ENCODE results near the gene PRKAR1A.
"Not testable (repeated sequence)": the region's sequence is repeated elsewhere in the genome, so short reads cannot be mapped to it uniquely, and the experiment has no call there.

Gene PRKAR1A

DNA sequence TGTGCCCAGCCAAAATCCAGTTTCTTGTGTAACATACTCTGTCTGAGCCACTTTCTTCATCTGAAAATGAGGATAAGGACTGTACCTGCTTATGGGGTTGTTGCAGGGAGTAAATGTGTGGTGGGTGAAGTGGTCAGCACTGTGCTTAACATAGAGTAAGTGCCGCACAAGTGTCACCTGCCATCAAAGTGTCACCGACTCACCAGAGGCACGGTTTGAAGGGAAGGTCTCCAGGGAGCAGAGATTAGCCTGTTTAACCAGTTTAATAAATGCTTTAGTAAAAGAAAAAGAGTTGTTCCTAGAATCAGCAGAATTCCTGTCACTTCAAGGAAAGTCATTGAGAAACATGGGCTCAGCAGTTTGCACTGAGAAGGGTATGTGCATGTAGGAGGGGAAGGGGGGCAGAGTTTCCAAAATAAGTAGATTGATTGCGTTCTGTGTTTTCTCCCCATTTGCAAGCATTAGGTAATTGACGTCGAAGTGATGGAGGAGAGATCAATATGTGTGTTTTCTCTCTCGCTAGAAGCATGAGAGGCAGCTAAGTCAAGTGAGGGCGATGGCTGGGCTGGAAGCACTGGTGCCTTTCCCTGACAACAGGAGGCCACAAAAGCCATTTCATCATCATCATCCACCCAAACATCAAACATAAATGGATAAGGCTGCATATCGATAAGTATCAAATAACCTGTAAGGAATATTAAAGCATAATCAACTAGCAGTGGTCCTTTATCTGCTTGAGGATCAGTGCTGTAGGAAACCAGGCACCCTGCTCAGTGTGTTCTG, 69.8 kb downstream of the PRKAR1A start:
- DNase-seq: no peak

DNA sequence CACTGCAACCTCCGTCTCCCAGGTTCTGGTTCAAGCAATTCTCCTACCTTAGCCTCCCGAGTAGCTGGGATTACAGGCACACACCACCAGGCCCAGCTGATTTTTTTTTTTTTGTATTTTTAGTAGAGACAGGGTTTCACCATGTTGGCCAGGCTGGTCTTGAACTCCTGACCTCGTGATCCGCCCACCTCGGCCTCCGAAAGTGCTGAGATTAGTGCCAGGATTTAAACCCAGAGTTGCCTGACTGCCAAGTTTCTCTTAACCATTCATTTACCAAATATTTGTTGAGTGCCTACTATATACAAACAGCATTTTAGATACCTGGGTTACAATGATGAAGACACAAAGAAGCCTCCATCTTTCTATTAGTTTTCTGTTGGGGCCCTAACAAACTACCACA, 70.6 kb downstream of the PRKAR1A start:
- not testable (repeated sequence) for DNase-seq

DNA sequence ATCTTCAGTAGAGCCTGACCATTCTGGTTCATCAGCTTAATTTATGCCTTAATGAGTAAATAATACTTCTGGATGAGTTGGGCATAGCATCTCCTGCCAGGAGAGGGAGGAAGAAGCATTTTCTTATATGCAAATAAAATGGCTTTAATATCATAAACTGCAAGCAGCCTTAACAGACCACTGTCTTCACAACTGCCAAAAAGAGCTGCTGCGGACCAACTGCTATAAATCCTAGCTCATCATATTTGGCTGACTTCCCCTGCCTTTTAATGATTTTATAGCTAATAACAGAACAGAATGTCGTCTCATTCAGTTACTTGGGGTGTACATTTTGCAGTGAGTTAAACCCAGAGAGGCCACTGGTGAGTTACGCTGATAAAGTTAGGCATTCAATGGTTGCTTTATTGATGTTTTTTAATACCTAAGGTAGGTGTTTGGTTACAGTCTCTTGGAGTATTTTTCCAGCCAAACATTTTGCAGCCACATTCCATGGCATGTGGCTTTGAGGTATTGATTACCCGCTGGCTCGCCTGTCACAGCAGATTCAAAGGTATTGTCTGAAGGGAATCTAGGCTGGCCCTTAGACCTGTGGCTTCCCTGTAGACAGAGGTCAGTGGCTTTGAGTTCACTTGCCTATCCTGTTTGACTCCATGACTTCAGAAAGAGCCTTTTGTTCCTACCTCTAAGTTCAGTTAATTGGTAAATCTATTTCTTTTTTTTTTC, 72.5 kb downstream of the PRKAR1A start:
- no peak for DNase-seq

DNA sequence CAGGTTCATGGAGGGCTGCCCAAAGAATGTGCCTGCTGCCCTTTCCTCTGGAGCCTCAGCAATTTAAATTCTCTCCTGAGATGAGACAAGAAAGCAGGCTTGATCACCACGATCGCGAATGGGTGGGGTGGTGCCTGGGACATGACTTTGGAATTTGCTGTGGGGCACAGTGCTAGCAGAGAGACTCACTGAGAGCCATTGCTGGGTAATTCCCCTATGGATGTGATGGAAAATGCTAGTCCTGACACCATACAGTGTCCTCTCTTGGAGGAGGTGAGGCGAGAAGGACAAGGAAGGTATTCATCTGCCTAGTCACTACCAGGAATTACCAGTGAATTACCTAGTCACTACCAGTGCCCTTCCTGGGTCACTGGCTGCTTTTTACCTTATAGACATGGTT, 73.4 kb downstream of the PRKAR1A start:
- no peak for DNase-seq

DNA sequence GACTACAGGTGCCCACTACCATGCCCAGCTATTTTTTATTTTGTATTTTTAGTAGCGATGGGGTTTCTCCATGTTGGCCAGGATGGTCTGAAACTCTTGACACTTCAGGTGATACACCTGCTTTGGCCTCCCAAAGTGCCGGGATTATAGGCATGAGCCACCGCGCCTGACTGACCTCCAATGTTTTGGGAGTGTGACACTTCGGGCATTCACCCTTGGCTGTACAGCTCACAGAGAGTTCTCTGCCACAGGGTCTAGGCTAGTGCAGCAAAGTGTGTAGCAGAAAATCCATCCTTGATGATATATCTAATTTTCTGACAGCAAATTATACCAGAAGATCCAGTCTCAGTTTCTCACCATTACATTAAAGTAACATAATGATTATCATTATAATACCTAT, 74.8 kb downstream of the PRKAR1A start:
- DNase-seq: no peak

DNA sequence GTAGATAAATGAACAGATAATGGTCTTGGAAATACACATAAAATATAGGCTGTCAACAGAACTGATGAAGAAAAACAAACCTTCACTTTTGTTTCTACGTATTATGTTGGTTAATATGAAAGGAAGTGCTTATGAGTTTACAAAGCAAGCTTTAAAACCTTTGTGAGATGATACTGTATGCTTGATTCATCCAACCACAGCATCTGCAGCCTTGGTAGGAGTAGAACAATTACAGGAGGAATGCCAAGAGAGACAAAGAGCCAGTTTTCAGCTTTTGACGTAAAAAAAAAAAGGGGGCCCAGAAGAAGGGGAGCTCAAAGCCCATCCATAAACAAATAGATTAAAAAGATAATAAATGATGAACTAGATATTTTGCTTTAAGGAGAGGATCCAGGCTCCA, 75.6 kb downstream of the PRKAR1A start:
- DNase-seq: no peak

DNA sequence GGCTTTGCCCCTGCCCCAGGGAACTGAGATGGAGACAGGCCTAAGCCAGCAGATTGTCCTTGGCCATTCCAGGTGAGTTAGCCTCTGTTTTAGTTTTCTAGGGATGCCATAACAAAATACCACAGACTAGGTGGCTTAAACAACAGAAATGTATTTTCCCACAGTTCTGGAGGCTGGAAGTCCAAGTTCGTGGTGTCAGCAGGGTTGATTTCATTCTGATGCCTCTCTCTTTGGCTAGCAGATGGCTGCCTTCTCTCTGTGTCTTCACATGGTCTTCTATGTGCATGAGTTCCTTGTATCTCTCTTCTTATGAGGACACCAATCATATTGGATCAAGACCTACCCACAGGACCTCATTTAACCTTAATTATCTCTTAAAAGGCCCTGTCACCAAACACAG, 76.1 kb downstream of the PRKAR1A start:
- no peak for DNase-seq

DNA sequence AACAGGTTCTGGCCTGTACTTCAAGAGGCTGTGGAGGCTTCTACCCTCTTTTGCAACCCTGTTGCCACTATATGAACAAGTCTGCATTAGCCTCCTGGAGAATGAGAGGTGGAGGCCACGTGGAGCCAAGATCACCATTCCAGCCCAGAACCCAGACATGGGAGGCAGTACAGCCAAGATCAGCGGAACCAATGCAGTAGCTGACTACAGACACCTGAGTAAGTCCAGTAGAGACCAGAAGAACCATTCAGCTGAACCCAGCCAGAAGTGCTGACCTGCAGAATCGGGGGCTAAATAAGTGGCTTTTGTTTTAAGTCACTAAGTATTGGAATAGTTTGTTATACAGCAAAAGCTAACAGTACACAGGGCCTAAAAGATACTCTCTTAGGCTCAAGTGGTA, 76.9 kb downstream of the PRKAR1A start:
- DNase-seq: no peak

DNA sequence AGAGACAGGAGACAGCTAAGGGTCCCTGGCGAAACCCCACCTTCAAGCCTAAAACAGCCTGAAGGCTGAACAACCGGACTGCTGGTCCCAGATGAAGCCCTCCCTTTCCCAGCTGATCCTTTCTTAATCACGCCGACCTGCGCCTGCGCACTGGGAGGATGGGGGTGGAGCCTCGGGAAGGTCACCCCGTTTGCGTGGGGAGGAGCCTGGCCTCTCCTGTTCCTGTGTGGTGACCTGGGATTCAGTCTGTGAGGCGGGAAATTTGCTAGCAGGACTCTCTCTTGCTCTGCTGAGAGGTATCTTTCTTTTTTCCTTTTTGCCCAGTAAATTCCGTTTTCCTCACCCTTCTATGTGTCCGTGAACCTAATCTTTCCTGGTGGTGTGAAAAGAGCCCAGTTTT, 79.4 kb downstream of the PRKAR1A start:
- peak; percentile 73 for DNase-seq

DNA sequence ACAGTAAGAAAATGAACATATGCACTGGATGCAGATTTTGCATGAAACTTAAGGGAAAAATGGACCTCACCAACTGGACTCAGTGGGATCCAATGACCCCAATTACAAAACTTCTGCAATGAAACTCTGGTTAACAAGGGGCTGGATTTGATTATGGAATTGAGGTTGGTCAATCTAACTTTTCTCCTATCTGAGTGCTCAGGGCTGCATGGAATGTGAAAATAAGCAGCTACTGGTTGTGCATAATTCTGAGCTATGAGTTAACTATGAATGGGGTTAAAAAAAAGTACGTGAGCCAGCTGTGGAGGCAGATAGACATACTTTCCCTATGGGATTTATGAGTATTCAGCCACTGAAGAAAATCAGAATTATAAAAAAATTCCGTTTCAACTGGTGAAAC, 79.8 kb downstream of the PRKAR1A start:
- DNase-seq: no peak

DNA sequence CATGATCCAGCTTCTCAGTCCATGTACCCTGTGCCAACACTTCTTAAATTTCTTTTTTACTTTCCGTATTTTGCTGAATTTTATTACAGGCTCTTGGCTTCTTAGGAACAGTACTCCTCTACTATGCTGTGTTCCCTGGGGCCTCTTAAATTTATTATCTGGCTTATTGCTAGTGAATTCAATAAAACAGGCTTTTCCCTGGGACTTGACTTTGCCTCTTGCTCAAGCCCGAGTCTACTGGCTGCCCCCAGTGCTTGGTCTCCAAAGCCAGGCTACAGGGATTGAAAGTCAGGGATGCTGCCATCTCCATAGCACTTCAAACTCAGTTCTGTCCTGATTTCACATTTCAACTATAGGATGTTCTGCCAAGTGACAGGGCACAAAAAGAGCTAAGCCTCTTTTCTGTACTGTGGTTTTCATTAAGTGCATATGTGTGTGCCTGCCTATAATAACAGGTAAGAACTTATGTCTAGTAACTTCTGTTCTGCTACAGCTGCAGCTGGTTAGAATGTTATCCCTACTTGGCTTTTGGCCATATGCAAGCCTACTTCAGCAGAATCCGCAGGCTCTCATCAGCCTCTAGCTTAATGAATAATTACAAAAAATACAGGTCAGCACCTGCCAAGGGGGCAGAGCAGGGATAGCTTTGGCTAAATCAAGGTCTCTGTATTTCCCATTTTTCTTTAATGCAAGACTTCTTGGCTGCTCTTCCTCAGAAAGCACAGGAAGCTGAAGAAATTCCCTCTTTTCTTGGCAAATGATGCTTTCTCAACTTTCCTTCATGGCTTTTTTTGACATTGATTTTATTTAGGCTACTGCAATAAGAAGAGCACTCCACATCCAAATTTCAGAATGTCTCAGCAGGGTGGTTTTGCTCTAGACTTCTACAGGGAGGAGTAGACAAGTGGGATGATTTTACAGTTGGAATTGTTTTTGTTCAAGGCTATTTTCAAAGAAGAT, 80.7 kb downstream of the PRKAR1A start:
- DNase-seq: no peak

DNA sequence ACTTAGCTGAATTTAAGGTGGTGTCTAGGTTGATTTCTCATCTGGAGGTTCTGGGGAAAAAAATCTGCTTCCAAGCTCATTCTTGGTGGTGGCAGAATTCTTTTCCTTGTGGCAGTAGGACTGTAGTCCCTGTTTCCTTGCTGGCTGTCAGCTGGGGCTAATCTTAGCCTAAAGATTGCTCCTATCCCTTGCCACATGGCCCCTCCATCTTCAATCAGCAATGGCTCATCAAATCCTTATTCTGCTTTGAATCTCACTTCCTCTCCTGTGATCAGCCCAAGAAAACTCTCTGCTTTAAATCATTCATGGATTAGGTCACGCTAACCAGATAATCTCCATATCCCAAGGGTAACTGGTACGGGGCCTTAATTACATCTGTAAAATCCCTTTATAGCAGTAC, 82.3 kb downstream of the PRKAR1A start:
- DNase-seq: no peak

DNA sequence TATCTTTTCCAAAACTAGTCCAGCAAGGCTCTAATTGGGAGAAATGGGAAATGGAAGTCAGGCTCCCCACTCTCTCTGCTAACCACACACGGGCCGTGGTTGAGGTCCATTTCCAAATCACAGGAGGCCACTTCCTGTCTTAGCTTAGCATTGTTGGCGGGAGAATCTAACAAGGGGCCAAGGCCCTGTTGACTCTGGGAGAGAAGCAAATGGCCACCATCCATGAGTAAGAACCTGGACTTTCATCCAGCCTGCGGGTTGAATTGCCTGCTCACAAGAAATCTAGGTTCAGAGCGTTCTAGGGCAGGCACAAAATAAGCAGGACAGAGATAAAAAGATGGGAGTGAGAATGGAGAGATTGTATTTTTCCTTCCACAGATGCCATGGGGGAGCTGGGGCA, 83.3 kb downstream of the PRKAR1A start:
- no peak for DNase-seq

DNA sequence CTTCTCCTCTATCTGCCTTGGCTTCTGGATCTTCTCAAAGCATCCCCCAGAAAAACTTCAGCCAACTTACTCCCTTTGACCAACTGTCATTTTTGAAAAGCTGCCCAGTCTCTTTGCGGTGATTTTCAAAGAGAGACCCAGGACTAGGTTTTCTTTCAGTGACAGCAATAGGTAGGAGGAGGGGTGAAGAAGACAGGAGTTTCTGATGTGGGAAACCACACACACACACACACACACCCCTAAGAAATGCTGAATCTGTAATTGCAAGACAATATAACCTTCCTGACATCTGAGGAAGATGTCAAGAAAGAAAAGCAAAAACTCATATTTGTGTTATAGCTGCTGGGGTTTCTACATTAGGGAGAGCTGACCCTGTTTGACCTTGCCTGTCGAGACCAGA, 83.8 kb downstream of the PRKAR1A start:
- no peak for DNase-seq

DNA sequence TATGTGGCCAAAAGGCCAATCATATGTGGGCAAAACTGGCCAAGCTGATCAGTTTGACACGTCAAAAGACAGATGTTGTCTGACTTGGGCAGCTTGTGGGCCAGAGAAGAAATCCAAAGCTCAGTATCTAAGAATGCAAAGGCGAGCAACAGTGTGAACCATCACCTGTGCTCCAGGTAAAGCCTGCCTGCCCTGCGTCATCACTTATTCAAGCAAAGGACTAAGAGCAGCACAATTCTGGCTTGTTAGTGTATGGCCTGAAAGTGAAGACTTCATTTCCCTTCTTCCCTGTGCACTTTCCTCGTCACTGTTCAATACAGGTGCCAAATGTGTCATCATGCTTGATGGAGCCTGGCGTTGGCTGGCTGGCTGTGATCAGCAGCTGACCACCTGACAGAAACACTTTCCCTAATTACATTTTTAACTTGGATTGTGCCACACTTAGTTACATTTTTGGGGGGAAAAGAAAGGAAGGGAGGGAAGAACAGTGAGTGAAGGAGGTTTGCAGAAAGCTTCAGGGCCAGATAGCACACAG, 84.2 kb downstream of the PRKAR1A start:
- no peak for DNase-seq

DNA sequence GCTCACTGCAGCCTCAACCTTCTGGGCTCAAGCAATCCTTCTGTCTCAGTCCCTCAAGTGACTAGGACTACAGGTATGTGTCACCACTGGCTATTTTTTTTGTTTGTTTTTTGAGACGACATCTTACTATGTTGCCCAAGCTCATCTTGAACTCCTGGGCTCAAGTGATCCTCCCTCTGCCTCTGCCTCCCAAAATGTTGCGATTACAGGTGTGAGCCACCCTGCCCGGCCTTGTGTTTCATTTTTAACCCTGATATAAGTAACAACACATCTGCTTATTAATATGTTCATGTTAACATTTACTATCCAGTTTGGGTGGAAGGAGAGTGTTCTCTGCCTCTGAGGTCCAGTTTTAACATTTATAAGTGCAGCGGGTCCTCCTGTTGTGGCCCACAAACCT, 85.8 kb downstream of the PRKAR1A start:
- no peak for DNase-seq

DNA sequence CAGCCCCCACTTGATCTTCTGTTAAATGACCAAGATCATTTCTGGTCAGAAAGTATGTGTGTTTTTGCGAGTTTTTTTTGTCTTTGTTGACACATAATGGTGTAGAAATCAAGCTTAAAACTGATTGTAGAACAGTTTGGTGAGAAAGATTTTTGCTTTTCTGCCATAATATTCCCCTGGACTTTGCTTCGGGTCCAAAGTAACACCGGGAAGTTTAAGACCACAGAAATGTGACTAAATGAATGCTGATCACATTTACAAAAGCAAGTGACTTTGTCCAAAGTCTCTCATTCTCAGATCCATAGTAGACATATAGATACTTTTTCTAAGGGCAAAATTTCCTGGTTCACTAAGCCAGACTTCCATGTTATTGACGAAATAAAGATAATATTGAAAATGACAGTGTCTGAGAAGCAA, 86.3 kb downstream of the PRKAR1A start:
- DNase-seq: no peak

DNA sequence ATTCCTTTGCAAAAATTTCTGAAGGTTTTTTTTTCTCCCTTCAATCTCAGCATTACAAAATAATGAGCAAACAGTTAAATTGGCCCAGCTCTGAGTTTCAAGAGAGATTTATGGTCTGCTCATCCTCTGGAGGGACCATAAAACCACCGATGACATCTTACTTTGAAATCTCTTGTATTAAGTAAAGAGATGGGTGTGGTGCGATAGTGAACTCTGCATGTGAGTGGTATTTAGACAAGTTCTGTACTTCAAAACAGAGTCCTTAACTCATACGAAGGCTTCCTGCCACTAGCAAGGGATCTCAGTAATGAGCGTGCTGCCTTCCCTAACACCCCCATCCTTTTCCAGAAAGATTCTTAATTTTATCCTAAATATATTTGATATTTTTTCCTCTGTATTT, 86.9 kb downstream of the PRKAR1A start:
- DNase-seq: no peak

DNA sequence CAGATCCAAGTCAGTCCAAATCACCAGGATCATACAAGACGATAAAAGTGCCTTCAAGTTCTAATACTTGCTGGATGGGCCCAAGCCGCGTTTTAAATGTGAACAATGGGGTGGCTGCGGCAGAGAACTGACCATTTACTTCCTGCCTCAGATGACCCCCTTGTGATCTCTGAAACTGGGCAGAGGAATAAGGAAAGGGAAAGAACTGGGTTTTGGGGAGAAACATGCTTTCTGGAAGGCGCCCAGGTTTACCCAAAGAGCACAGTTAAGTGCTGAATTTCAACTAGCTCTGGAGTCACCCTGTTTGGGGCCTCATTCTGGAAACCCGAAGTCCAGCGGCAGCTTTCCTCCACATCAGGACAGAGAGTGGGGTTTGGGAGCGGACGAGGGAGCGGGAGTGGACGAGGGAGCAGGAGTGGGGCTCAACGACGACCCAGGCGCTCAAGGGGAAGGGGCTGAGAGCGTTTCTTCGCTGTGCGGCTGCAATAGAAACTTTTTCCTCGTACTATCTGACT, 87.4 kb downstream of the PRKAR1A start:
- DNase-seq: no peak

DNA sequence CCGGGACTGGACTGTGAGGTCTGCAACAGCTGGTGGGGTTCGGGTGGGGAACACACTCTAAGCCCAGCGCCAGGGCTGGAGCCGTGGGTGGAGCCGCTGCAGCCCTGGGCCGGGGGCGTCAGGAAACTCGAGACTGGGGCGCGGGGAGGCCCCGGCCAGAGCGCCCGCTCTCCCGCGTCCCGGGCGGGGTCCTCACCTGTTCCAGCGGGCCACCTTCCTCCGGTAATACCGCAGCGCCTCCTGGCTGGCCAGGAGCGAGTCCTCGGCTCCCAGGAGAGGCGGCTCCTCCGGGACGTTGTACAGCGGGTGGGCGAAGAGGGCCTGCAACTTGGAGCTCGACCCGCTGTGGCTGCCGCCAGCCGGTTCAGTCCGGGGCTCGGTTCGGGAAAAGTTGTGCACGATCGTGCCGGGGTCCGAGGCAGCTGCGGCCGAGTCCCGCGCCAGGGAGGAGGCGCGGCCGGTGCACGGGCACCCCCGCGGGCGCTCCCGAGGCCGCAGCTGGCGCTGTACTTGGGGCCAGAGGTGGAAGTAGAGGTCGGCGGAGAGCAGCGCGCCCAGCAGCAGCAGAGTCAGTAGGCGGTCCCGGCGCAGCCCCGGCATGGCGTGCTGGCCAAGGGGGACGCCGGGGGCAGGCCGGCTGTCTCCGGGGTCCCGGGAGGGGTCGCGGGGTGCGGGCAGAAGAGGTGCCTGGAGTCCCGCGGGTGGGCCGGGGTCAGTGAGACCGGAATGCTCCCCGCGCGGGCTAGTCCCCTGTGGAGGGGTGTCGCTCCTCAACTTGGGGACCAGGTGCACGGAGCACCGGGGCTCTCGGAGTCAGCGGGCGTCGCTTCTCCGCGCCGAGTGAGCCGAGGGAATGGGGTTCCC, 88.1 kb downstream of the PRKAR1A start:
- DNase-seq: no peak

Measured in OCI-M1 (cell line).